ENCODE measurements around the gene MAGI2.
"Not testable (repeated sequence)": the region's sequence is repeated elsewhere in the genome, so short reads cannot be mapped to it uniquely, and the experiment has no call there.

Gene MAGI2

DNA sequence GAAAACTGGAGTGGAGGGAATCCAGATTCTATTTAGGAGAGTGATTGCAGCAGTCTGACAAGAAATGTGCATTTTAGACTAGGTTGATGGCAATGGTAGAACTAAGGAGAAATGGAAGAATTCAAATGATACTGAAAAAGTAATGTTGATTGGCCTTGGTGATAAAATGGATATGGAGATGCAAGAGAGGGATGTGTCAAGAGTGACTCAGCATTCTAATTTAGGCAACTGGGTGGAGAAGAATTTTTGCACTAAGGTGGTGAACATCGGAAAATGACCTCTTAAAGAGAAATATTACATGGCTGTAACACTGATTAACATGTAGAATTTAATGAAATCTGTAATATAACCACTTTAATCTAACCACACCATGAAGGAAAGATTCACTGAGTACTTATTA, 848.3 kb downstream of the MAGI2 start:
- DNase-seq, result no peak

DNA sequence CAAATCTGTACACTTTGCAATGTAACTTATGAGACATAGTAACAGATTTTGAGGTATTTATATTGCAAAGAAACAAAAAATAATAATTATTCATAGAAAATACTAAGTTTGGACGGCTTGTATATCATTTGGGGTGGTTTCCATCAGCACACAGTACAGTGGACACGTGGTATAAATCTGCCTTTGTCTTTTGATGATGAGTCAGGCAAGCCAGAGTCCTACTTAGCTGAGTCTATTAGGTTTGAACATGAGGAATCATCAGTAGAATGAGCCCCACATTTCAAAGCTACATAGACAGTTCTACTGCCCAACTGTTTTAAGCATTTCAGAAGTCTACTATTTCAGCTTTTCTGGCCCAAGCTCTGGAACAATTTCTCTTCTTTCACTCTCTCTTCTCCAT, 851.7 kb downstream of the MAGI2 start:
- no peak for DNase-seq

DNA sequence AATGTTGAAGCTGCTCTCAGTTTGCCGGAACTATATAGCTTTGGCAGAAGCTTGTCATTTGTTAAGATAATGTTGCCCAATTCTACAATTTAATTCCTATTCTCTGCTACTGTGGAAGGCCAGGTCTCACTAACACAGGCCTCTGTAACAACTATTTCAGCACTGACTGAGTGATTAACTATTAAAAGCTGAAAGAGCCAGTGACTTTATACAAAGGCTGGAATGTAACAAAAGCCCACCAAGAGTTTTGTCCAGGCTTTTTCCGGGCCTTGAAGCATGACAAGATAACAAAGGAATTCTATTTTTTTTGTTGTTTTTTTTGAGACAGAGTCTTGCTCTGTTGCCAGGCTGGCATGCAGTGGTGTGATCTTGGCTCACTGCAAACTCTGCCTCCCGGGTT, 859.3 kb downstream of the MAGI2 start:
- no peak for DNase-seq

DNA sequence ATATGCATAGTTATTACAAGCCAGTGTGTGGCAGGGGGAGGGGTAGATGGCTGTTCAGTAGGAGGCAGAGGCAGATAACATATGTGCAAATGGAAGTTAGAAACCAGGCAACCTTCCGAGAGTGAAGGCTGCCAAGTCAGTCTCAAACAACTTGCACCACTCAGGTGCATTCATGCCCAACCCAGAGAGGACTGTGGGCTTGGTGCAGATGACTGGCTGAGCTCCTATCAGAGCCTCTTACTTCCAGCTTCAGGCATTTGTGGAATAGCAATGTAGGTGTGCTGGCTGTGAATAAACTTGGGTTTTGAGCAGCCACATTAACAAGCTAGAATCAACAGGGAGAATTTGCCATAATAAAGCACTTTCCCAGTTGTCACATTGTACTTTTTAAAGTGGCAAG, 865.1 kb downstream of the MAGI2 start:
- DNase-seq, result no peak

DNA sequence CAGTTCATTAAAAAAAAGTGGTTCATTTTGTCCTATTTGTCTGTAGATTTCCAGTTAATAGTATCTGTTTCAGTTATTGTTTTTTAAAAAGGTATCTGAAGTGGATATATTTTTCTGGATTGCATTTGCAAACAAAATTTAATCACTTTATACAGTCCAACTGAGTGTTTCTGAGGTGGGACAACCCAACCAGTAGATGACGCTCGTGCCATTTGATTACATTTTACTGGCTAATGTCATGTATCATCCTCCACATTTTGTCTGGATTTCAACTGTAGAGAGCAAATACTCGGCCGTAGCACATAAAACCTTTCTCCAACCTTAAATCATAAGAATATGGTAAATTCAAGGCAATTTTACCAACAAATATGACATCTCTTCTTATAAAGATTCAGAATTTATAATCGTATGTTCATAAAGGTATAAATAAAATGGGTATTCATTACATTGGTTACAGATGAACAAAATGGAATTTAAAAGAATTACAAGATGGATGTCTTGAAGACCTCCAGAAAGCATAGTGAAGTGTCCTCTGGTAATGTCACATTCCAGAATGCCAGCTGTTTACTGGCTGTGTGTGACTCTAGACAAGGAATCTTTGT, 865.9 kb downstream of the MAGI2 start:
- peak in 1 of 2 experiments; percentile 4 for DNase-seq

DNA sequence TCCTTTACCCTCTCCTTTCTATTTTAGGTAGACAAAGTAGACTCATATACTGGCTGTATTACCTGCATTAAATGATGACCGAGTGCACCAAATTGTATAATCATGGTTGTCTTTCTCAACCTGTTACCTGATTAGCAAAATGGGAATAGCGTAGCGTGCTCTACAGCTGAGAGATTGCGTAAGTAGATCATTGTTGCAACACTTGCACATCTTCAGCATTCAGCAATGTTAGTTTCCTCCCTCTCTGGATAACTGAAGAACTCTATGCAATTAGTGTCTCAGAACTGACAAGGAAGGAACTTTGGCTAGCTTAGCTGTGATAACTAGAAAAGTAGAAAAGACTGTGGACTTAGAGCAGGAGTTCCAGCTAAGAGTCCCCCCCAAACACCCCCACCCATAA, 867.5 kb downstream of the MAGI2 start:
- no peak for DNase-seq

DNA sequence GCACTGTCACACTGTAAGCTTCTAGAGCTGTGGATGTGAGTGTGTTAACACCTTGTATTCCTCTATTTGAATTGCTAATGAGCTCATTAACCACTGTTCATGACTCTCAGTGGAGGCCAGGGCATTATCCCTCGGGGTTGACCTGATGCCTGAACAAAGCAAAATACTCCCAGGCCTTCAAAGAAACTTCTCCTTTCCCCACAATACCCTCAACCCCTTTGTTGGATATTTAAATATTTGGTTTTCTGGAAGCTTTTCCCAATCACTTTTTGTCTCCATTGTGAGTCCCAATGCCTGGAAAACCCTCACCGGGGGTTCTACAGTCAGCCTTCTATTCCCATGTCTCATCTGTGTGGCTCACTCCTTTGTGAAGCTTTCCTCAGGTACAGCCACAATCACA, 874.8 kb downstream of the MAGI2 start:
- DNase-seq, result no peak

DNA sequence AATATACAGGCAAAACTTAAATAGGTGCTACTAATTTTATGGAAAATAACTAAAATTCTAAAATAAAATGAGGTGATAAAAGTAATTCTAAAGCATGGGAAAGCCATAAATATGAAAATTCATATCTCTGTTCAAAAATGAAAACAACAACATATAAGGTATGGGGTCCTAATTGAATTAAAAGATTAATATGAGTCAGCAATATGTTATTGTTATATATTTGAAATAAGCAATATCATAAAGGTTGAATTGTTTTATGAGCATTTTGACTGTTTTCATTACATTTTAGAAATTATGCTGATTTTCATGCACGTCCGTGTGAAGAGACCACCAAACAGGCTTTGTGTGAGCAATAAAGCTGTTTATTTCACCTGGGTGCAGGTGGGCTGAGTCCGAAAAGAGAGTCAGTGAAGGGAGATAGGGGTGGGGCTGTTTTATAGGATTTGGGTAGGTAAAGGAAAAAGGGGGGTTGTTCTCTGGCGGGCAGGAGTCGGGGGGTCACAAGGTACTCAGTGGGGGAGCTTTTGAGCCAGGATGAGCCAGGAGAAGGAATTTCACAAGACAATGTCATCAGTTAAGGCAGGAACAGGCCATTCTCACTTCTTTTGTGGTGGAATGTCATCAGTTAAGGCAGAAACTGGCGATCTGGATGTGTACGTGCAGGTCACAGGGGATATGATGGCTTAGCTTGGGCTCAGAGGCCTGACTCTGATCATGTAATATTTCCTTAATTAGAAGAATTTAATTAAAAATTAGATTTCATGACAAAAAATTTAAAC, 876.1 kb downstream of the MAGI2 start:
- DNase-seq, result not testable (repeated sequence)

DNA sequence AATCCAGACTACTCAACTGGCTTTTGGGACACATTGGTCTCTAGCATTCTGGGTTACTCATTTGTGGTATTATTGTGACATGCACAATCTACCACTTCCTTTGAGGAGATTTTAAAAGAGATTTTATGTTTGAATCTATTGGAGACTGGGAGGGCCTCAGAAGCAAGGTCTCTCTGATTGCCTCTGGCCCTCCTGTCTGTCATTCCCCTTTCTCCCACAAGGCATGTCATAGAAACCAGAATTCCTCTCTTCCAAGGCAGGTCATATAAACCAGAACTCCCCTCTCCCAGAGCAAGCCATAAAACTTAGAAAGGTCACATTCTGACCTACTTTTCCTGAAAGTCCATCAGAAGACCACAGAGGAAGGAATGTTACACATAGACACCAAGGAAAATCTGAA, 877.2 kb downstream of the MAGI2 start:
- DNase-seq, result no peak

DNA sequence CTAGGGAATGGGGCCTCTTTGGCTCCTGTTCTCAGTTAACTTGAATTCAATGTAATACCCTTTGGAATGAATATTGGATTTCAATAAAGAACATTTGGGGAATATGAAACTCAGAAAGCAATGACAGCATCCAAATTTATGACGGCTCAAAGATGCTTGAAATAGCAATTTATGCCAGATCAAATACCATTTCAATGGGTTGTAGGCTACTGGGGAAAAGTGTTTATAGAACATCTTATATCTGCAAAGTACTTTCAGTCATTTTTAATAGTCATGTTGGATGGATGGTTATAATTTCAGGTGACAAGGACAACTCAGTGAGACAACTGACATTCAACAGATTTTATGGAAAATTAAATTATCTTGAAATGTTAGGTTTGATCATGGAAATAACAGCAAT, 882.2 kb downstream of the MAGI2 start:
- no peak for DNase-seq

DNA sequence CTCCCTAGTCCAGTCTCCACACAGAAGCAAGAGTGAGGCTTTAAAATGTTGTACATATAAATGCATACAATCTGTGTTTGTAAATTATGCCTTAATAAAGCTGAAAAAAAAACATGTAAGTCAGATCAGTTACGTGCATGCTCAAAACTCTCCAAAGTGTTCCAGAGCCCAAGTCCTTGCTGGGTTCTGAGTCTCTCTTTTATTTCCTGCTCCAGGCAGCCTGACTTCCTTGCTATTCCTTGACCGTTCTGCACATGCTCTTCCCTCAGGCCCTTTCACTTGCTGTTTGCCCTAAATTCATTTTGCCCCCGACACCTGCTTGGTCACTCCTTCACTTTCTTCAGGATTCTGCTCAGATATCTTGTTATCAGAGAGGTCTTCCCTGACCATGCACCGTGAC, 884.8 kb downstream of the MAGI2 start:
- DNase-seq, result no peak

DNA sequence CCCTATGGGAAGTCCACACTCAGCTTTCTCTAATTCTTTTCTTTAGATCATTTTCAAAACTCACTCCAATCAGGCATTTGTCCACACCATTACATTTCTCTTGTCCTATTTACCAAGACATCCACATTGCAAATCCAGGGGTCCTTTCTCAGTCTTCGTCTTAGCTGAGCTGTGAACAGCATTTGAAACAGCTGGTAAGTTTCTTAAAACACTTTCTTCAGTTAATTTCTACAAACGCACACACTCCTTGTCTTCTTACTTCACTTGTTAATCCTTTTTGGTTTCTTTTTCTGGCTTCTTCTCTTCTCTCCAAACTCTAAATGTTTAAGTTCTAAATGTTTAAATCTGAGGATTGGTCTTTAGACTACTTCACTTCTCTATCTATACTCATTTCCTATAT, 885.6 kb downstream of the MAGI2 start:
- no peak for DNase-seq

DNA sequence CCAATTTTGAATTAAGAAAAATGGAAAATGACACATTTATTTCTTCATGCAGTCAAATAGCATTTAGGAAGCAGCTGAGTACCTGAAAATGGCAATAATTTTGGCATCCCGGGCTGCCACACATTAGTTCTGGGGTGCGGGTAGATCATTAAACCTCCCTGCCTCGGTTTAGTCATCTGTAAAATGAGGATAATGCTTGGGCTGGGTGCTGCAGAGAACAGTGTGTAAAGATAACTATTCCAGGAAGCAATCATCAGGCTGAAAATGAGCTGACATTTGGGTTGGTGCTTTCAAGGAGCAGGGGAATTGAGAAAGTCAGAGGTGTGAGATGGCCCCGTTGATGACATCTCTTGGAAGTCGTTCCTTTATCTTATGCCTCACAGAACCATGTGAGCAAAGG, 887.7 kb downstream of the MAGI2 start:
- no peak for DNase-seq

DNA sequence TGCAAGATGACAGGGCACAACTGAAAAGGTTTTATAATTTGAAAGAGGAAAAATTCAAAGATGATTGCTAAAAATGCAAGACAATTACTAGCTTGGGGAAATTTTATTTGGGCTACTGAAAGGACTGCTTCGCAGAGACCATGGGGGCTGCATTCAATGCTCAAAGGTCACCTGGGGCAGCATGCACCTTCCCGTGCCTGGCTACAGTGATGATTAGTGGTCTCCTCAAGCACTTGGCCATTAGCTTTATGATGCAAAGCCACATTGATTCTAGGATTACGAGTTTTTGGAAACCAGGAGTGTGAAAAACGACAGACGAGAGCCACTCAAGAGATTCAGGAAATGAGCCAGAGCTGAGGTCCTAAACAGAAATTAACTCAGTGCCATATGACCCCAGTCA, 890.3 kb downstream of the MAGI2 start:
- no peak for DNase-seq

DNA sequence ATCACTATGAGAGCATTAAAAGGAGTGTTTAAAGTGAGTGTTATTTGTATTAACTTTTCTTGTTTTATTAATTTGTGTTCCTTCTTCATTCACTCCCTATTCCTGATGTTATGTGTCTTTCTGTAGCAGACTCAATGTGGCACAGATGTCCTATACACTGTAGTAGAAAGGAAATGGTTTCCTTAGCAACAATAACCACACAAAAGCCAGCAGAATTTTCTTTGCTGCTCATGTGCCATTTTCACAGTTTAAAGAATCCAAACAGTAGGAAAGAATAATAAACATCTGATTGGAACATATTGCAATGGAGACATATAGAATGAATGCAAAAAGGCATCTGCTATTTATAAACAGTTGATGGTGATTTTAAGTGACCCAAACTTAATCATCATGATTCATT, 891.3 kb downstream of the MAGI2 start:
- no peak for DNase-seq

DNA sequence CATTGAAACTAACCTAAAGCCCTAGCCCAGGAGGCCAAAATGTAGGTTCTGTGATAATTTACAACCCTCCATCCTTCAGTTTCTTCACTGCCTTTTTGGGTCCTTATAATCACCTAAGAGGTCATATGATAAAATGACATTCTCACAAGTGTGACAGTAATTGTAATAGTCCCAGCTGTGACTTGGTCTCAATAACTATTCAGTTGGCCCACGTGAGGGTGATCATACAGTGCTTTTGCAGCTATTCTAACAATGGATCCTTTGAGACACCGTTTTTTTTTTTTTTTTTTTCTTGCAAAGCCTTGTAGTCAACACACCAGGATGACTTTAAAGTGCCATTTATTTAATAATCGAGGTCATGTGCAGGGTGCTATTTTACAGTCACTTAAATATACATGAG, 894.9 kb downstream of the MAGI2 start:
- no peak for DNase-seq

DNA sequence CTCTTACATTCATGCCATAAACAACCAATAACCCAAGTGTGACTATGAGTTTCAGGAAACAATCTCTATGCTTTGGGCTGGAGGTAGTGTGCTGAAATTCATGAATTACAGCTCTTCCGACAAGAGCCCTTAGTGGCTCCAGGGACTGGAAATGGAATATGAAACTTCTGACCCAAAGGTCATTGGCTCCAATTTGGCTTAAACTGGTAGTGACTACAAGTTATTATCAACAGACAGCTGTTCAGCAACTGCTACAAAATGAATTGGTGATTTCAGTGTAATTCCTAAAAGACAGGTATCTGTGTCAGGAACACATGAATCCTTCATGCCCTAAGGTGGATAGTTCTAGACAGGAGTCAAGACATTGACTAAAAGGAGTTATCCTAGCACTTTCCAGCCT, 909.5 kb downstream of the MAGI2 start:
- DNase-seq, result no peak

DNA sequence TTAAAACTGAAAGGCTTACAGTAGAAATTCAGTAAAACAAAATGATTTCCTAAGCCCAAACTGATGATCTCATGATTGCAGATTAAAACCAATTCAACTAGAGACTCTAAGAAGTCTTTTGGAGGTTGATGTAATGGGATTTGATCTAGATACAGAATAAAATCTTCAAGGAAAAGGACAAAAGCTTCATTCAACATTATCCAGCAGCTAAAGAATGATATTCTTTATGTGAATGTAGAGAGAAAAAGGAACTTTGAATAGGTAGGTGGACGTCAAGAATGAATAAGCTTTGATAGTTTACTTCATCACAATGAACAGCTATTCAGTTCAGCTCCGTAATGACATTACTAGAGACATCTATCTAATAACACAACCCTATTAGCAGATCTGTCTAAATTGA, 910.5 kb downstream of the MAGI2 start:
- DNase-seq, result no peak

DNA sequence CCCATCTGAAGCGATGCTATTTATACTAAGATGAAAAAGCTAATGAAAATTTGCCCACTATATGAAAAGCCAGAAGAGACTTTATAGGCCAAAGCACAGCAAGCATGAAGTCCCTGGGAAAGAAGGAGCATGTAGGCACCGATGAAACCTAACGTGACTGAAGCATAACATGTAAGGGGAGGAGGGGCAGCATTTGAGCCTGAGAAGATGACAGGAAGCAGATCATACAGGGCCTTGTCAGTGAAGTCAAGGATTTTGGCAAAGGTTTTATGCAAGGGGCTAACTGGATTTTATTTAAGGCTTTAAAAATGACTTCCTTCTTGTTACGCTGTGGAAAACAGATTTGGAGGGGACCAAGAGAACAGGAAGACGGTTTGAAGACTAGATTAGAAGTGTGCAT, 910.9 kb downstream of the MAGI2 start:
- no peak for DNase-seq

DNA sequence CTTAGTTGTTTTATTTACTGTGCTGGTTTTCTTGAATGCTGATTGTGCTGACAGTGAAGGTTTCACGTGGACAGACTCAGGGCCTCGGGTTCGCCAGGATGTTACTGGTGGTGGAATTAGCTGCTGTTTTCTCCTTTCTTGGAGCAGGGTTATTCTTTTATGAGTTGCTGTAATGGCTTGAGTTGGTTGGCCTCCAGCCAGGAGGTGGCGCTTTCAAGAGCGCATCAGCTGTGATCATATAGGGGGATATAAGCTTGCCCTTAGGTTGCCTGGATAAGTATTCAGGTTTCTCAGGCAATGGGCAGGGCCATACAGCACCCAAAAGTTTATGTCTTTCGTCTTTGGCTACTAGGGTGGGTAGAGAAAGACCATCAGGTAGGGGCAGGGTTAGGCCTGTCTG, 913.6 kb downstream of the MAGI2 start:
- no peak for DNase-seq

DNA sequence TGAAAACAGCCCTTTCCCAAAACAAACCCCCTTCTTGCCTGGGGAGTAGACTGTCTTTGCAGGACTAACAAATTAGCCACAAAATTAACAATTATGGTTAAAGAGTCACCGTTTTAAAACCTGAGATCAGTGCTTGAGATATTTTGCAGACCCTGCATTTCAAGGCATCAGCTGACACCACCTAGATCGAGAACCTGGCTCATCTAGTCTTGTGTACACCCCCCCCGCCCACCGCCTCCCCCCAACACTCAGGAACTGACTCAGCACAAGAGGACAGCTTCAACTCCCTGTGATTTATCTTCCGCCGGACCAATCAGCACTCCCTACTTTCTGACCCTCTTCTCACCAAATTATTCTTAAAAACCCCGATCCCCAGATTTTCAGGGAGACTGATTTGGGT, 917.8 kb downstream of the MAGI2 start:
- DNase-seq, result no peak

DNA sequence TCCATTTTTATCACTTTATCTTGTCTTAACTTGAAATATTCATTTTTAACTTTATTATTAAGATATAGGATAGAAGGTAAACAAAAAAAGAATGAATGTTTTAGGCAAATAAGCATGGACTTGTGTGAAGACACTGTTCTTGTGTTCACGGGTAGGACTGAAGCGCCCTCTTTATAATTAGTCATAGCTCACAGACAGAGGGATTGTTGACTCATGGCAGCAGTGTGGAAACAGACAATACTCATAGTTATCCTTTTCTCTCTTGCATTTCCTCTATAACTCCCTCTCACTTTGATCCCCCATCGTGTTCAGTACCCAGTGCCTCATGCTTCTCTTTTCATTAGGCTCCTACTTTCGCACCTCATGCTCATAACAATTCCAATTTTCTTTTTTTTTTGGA, 923.1 kb downstream of the MAGI2 start:
- no peak for DNase-seq

DNA sequence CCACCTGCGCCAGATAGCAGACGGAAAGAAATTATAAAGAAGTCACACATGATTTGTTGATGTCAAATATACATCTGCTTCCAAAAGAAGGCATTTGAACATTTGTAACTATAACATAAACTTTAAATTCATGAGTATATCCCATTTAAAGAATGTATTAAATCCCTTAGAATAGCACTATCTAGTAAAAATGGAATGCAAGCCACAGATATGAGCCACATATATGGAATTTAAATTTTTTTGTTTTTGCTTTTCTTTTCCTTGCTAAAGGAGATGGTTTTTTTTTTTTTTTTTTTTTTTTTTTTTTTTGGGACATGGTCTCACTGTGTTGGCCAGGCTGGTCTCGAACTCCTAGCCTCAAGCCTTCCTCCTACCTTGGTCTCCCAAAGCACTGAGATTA, 924.1 kb downstream of the MAGI2 start:
- DNase-seq, result no peak

DNA sequence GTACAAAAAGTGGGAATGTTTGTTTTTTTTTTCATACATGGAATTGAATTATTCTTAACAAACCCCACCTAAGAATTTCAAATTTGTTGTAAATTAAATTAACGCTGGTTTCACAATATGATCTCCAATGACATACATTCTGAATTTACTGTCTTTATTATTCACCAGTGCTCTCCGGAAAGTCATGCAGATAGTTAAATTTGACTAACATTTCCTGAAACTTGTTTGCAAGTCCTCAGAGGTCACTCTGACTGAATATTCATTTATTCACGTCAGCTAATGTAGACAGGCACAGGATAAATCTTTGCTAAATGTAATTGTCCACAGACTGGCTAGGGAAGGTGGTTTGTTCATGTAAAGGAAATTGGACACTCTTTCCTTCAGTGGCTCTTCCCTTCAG, 924.5 kb downstream of the MAGI2 start:
- DNase-seq, result no peak

DNA sequence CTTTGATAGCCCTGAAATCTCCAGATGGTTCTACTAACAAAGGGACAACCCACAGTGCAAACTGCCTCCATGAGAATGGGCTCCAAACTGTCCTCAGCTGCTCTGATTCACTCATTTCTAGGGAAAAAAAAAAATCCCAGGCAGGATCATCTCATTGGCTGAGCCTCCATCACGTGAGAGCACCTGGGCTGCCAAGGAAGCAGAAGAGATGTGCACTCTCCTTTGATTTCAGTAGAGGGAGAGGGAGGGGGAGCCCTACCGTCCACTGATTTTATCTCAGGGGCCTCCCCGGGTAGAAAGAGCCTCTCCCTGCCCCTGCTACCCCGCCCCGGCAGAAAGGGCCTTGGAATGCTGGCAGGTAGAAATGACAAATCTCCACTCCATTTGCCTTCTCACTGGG, 929.5 kb downstream of the MAGI2 start:
- DNase-seq, result no peak

All from NCI-H446 (cell line).